ENCODE measurements around the gene DOK7.

DNA sequence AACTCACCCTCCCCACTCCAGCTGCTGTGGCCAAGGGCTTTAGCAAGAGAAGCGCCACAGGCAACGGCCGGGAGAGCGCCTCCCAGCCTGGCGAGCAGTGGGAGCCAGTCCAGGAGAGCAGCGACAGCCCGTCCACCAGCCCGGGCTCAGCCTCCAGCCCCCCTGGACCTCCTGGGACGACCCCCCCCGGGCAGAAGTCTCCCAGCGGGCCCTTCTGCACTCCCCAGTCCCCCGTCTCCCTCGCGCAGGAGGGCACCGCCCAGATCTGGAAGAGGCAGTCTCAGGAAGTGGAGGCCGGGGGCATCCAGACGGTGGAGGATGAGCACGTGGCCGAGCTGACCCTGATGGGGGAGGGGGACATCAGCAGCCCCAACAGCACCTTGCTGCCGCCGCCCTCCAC lies 32.6 kb upstream of the DOK7 start:
- TF ChIP-seq, protein P1, sequence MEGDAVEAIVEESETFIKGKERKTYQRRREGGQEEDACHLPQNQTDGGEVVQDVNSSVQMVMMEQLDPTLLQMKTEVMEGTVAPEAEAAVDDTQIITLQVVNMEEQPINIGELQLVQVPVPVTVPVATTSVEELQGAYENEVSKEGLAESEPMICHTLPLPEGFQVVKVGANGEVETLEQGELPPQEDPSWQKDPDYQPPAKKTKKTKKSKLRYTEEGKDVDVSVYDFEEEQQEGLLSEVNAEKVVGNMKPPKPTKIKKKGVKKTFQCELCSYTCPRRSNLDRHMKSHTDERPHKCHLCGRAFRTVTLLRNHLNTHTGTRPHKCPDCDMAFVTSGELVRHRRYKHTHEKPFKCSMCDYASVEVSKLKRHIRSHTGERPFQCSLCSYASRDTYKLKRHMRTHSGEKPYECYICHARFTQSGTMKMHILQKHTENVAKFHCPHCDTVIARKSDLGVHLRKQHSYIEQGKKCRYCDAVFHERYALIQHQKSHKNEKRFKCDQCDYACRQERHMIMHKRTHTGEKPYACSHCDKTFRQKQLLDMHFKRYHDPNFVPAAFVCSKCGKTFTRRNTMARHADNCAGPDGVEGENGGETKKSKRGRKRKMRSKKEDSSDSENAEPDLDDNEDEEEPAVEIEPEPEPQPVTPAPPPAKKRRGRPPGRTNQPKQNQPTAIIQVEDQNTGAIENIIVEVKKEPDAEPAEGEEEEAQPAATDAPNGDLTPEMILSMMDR (IDR thresholded peaks at IDR 0.05) = no peak
- TF ChIP-seq POLR2A (IDR thresholded peaks at IDR 0.05) = no peak

Data from Peyer's patch (tissue), 4 donors.